ENCODE measurements around the gene BLOC1S4.
"Not testable (repeated sequence)": the region's sequence is repeated elsewhere in the genome, so short reads cannot be mapped to it uniquely, and the experiment has no call there.

Gene BLOC1S4

GRCh38 chr4:6751611-6752485, 35.9 kb downstream of the BLOC1S4 start:
- no peak for DNase-seq
- intact Hi-C loops (cut with DNase I): no loop called here

- no peak for DNase-seq
- intact Hi-C loops (cut with DNase I): no loop called here
These were observed 36.5 kb downstream of the BLOC1S4 start for GRCh38 chr4:6752486-6752829.

GRCh38 chr4:6753103-6753560, 37.2 kb downstream of the BLOC1S4 start:
- DNase-seq: peak in 32 of 42 donors; percentile 21 to 67 (median 44)
- intact Hi-C loops (cut with DNase I): no loop called here

- intact Hi-C loops (cut with DNase I): no loop called here
- DNase-seq: no peak
These were observed 37.9 kb downstream of the BLOC1S4 start for GRCh38 chr4:6753891-6754290.

DNA sequence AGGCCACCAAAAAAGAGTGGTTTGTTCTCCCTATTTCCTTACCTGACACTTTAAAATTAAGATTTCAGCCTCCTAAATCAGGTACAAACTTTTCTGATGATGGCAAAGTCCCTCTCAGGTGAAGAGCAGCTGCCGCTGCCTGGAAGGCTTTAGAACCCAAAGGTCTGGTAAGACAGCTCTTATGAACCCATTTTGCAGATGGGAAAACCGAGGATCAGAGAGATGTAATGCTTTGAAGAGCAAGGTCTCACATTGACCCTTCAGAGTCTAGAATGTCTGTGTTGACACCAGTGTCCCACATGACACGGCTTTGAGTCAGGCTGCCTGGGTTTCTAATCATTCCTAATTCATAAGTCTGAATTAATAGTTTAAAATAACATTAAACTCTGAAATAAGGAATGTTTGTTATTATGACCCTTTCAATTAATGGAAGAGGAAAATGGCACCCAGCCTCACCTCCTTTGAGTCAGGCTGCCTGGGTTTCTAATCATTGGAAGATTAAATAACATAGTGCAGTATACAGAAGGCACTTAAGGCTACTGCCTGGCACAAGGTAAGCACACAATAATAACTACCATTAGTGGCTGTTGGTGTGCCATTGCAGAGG, 38.6 kb downstream of the BLOC1S4 start:
- intact Hi-C loops (cut with DNase I): no loop called here
- no peak for DNase-seq

- intact Hi-C loops (cut with DNase I): no loop called here
These were observed 39.2 kb downstream of the BLOC1S4 start for GRCh38 chr4:6755088-6755753.

GRCh38 chr4:6756345-6756744, 40.4 kb downstream of the BLOC1S4 start:
- intact Hi-C loops (cut with DNase I): not testable (repeated sequence)

More at GRCh38 chr4:6755088-6755753, 39.2 kb downstream of the BLOC1S4 start:
- no peak for DNase-seq

DNA sequence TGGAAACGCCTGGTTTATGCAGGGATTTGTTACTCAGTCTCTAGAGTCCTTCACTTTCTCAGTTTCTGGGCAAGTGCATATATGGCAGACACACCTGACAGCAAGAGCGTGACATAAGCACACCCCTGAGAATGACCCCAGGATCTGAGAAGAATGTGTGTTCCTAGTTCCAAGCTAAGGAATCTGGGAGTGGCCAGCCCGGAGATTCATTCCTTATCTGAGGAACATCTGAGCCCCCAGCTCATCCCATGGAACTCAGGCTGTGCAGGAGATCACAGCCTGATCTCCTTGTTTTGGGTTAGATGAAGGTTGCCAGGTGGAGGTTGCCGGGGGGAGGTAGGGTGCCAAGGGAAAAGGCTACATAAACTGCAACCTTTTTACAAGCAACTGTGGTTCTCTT, 42.8 kb downstream of the BLOC1S4 start:
- no peak for DNase-seq
- intact Hi-C loops (cut with DNase I): no loop called here

More at GRCh38 chr4:6756345-6756744, 40.4 kb downstream of the BLOC1S4 start:
- not testable (repeated sequence) for DNase-seq

DNA sequence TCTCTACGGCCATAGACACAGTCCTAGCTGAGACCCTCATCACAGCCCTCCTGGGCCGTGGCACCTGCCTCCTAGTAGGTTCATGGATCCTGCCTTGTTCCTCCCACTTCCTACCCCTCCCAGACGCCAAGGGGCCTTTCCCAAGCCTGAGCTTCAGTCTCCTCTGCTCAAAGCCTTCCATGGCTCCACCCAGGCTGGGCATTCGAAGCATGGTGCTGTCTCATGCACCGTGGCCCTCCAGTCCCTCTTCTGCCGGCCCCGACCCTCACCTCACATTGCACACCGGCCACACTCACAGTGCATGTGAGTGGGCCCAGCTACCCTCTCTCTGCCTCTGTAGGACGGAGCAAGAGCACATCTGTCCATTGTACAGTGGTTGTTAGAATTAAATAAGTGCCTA, 44.9 kb downstream of the BLOC1S4 start:
- intact Hi-C loops (cut with DNase I): no loop called here
- no peak for DNase-seq

DNA sequence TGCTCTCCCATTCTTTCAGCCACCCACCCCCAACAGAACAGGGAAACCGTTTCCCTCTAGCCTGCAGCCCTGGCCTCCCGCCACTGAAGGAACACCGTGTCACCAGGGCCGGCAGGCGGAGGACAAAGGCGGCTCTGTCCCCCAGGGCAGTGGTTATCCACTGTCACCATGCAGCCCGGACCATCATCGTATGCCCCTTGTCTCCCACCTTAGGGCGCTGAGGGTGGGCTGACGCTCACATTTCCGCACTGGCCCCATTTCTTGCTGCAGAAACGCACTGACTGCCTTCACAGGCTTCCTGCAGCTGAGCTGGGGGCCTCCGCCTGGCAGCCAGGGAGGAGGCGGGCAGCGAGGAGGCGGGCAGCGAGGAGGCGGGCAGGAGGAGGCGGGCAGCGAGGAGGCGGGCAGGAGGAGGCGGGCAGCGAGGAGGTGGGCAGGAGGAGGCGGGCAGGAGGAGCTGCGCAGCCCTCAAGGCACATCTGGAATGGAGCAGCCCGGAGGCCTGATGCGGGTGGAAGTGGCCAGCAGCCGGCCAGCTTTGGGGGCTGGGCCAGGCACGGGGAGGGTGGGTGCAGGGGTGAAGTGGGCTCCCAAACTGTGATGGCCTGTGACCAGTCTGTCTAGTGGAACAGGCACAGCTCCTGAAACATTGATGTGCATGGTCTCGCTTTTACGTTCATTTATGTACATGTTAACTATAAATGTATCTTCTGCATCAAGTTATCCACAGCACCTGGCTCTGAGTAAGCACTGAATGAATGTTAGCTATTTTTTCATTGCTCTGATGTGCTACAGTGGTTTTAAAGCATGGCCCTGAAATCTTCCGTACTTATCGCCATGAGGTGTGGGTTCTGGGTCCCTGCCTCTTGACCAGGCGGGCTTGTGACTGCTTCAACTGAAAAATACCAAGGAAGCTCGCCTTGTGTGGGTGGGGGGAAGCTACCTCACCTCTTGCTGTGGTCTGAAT, 46.0 kb downstream of the BLOC1S4 start:
- intact Hi-C loops (cut with DNase I): no loop called here
- DNase-seq: peak; percentile 47 to 89 (median 72)

DNA sequence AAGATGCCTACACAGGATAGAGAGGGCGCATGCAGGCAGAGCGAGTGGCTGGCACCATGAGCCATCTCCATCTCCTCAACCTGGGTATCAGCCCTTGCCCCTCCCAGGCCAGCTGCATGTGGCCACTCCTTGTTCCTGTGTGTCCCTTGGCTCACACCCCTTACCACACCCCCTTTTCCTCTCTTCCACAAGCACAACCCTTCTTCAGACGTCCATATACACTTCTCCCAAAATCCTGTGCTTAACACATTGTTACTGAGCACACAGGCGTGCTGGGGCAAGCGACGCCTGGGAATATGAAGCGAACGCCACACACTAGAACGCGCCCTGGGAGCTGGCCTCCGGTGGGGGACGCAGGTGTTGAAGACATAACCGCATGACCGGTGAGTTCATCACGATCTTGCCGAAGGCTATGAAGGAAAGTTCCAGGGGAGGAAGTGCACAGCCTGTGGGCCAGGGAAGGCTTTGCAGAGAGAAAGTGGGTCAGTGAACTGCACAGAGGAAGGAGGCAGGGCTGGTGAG, 47.4 kb downstream of the BLOC1S4 start:
- peak in 1 of 42 donors; percentile 9 for DNase-seq
- intact Hi-C loops (cut with DNase I): no loop called here

DNA sequence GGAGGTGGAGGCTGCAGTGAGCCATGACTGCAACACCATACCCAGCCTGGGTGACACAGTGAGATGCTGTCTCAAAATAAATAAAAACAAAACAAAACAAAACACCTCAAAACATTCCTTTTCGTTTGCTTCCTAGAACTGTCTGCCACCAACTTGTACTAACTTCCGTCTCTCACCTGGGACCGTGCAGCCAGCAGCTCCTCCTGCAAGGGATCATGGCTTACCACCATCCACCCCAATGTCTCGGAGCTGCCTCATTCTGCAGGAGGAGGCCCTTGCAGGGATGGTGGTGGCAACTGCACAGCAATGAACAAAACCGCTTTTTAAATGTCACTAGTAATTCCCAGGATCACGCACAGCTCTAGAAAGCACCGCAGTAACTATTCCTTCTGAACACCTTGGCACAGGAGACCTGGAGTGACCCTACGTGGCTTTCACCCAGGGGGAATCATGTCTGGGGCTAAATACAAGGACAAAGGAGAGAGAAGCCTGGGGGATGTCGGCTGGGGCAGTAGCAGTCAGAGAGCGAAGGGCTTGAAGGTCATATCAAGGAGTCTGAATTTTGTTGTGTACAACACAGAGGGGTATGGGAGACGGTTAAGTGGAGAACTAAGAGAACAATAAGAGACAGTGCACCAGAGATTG, 49.1 kb downstream of the BLOC1S4 start:
- intact Hi-C loops (cut with DNase I): no loop called here
- DNase-seq: no peak

GRCh38 chr4:6765703-6766102, 49.7 kb downstream of the BLOC1S4 start:
- no peak for DNase-seq
- intact Hi-C loops (cut with DNase I): no loop called here

Measured in head of caudate nucleus (tissue), 42 donors.